Raji (cell line): ENCODE data around the gene ARL5C.

Source experiments
- POLR2A ChIP-seq: IDR thresholded peaks from 2 replicates; pipeline ENCODE4 v1.6.1; 2011; ENCODE audit warnings: low read depth, low read length, control low read depth; ENCODE audit not compliant: insufficient read depth

ARL5C gene

GRCh38 chr17:39158623-39159022 is 7.3 kb downstream of the ARL5C start:
- TF ChIP-seq POLR2A: no peak

GRCh38 chr17:39156491-39156890 is 9.5 kb downstream of the ARL5C start:
- TF ChIP-seq POLR2A: no peak

GRCh38 chr17:39155654-39156053 is 10.3 kb downstream of the ARL5C start:
- no peak for TF ChIP-seq POLR2A

- TF ChIP-seq POLR2A: no peak
These were observed 12.3 kb downstream of the ARL5C start for GRCh38 chr17:39153599-39154051.

- TF ChIP-seq POLR2A: no peak
These were observed 13.8 kb downstream of the ARL5C start for GRCh38 chr17:39151943-39152818.

- no peak for TF ChIP-seq POLR2A
These were observed 14.6 kb downstream of the ARL5C start, which contains the start of gene PLXDC1 for GRCh38 chr17:39151150-39151942. PLXDC1 (minus strand) TSS chr17:39151637; CDS start chr17:39151437, 200 bp downstream.

GRCh38 chr17:39150795-39151149 is 15.2 kb downstream of the ARL5C start:
- TF ChIP-seq POLR2A: no peak

GRCh38 chr17:39150104-39150634 is 15.8 kb downstream of the ARL5C start:
- TF ChIP-seq POLR2A: no peak

- TF ChIP-seq POLR2A: no peak
These were observed 18.5 kb downstream of the ARL5C start for GRCh38 chr17:39147221-39148185.

GRCh38 chr17:39146273-39146672 is 19.7 kb downstream of the ARL5C start:
- TF ChIP-seq POLR2A: no peak

GRCh38 chr17:39145143-39145542 is 20.8 kb downstream of the ARL5C start:
- no peak for TF ChIP-seq POLR2A

- no peak for TF ChIP-seq POLR2A
These were observed 21.5 kb downstream of the ARL5C start for GRCh38 chr17:39144416-39144840.

GRCh38 chr17:39143552-39144093 is 22.3 kb downstream of the ARL5C start:
- no peak for TF ChIP-seq POLR2A
